RWPE1 (cell line): ENCODE measurements around the gene IL1RN.

Experiments
- CTCF ChIA-PET: fragments of 350-600 bp; sonication (Branson Sonifier 250); formaldehyde crosslinking; extraction: SDS; loops from one replicate; lab custom pipeline; 2021; lab: Yijun Ruan, JAX
- POLR2A ChIA-PET: fragments of 400-600 bp; formaldehyde crosslinking; extraction: SDS; loops from one replicate; lab custom pipeline; 2020; ENCODE audit warnings: antibody characterized with exemption; ENCODE audit not compliant: low non-redundant PET; lab: Yijun Ruan, JAX
- DNase-seq: peaks from one replicate; pipeline ENCODE4 v3.0.0; 2012; ENCODE audit warnings: low spot score
- H3K27ac ChIP-seq: fragments of 450-650 bp; 2 replicates; pipeline ENCODE4 v1.5.1; 2017
- CTCF ChIP-seq: fragments of 450-650 bp; conservative IDR thresholded peaks from 2 replicates; pipeline ENCODE4 v1.5.1; 2017; ENCODE audit warnings: low read depth, mild to moderate bottlenecking

The IL1RN gene

GRCh38 chr2:113178069-113178746 is 50.8 kb downstream of the IL1RN start:
- CTCF ChIA-PET: no interaction called here
- POLR2A ChIA-PET: interaction anchor here (0.5 kb wide), 1 partner anchor 21 kb away, joined by 4 read pairs; no protein-coding TSS in a partner anchor
- TF ChIP-seq CTCF: no peak
- no peak for DNase-seq
- no peak overlapping the region for H3K27ac ChIP-seq

GRCh38 chr2:113178891-113179290 is 51.5 kb downstream of the IL1RN start:
- TF ChIP-seq CTCF: no peak
- no peak overlapping the region for H3K27ac ChIP-seq
- POLR2A ChIA-PET: interaction anchor here (0.5 kb wide), 1 partner anchor 20 kb away, joined by 4 read pairs; no protein-coding TSS in a partner anchor
- DNase-seq: no peak
- CTCF ChIA-PET: no interaction called here

GRCh38 chr2:113179446-113180045 is 52.1 kb downstream of the IL1RN start:
- H3K27ac ChIP-seq: no peak overlapping the region
- ChIA-PET POLR2A (no interaction called here), CTCF (no interaction called here)
- DNase-seq: no peak
- no peak for TF ChIP-seq CTCF

- TF ChIP-seq CTCF: no peak
- no peak for DNase-seq
- H3K27ac ChIP-seq: no peak overlapping the region
- POLR2A ChIA-PET: no interaction called here
- CTCF ChIA-PET: interaction anchor here (0.6 to 2.0 kb wide), 3 partner anchors 19 to 210 kb away, joined by 3 to 6 read pairs (median 4); no protein-coding TSS in a partner anchor
Measured at GRCh38 chr2:113180131-113180946, 52.9 kb downstream of the IL1RN start.

GRCh38 chr2:113181258-113182051 is 54.1 kb downstream of the IL1RN start:
- CTCF ChIA-PET: interaction anchor here (0.6 to 2.0 kb wide), 3 partner anchors 18 to 208 kb away, joined by 3 to 6 read pairs (median 4); no protein-coding TSS in a partner anchor
- no peak overlapping the region for H3K27ac ChIP-seq
- TF ChIP-seq CTCF: no peak
- POLR2A ChIA-PET: no interaction called here
- DNase-seq: no peak
